Measurements from ENCODE around the gene NKX3-2. TPM values are rescaled to one million over a fixed set of nuclear protein-coding genes. Genes with fewer than 3 reads are reported as not detected.
A peak's percentile ranks its signal among the peaks of the same experiment; 100 is the strongest.

Gene NKX3-2
- total and polyA plus RNA-seq, 9 of the 15 experiments (the other 6 are each of a cell fraction or from before 2014, with no cell fraction given) = 0.03 to 0.81 (median 0.27) TPM; not detected in 1

- TF ChIP-seq, protein P1, sequence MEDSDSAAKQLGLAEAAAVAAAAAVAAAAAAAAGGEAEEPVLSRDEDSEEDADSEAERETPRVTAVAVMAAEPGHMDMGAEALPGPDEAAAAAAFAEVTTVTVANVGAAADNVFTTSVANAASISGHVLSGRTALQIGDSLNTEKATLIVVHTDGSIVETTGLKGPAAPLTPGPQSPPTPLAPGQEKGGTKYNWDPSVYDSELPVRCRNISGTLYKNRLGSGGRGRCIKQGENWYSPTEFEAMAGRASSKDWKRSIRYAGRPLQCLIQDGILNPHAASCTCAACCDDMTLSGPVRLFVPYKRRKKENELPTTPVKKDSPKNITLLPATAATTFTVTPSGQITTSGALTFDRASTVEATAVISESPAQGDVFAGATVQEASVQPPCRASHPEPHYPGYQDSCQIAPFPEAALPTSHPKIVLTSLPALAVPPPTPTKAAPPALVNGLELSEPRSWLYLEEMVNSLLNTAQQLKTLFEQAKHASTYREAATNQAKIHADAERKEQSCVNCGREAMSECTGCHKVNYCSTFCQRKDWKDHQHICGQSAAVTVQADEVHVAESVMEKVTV (CRISPR knock-in tag; IDR thresholded peaks at IDR 0.05) = no peak
- TF ChIP-seq NFE2 (IDR thresholded peaks at IDR 0.05; ENCODE audit: low read depth) (no peak), ILF3 (IDR thresholded peaks at IDR 0.05; ENCODE audit: borderline replicate concordance) (no peak), GATAD2B (IDR thresholded peaks at IDR 0.05; ENCODE audit: borderline replicate concordance) (no peak), GABPB1 (CRISPR knock-in tag; IDR thresholded peaks at IDR 0.05) (no peak), CBFB (CRISPR knock-in tag; IDR thresholded peaks at IDR 0.05) (no peak), MCM2 (IDR thresholded peaks at IDR 0.05; ENCODE audit: low read depth) (no peak), TEAD4 (IDR thresholded peaks at IDR 0.05; ENCODE audit: low read length) (peak; percentile 72), TEAD4 (CRISPR knock-in tag; IDR thresholded peaks at IDR 0.05; ENCODE audit: borderline replicate concordance) (no peak), SMAD4 (CRISPR knock-in tag; conservative IDR thresholded peaks at IDR 0.05) (0 out of 2 replicates have a peak, but pooled peaks have one; percentile 10), MTF1 (CRISPR knock-in tag; IDR thresholded peaks at IDR 0.05; ENCODE audit: borderline replicate concordance) (no peak), MTA2 (IDR thresholded peaks at IDR 0.05; ENCODE audit: low read depth) (peak; percentile 58), ZNF316 (IDR thresholded peaks at IDR 0.05) (no peak), SMARCC2 (IDR thresholded peaks at IDR 0.05; ENCODE audit: low read depth) (no peak), SMAD3 (CRISPR knock-in tag; conservative IDR thresholded peaks at IDR 0.05) (no peak), XRCC5 (IDR thresholded peaks at IDR 0.05; ENCODE audit: low read depth, low read length) (no peak)
- TF ChIP-seq, protein P2, sequence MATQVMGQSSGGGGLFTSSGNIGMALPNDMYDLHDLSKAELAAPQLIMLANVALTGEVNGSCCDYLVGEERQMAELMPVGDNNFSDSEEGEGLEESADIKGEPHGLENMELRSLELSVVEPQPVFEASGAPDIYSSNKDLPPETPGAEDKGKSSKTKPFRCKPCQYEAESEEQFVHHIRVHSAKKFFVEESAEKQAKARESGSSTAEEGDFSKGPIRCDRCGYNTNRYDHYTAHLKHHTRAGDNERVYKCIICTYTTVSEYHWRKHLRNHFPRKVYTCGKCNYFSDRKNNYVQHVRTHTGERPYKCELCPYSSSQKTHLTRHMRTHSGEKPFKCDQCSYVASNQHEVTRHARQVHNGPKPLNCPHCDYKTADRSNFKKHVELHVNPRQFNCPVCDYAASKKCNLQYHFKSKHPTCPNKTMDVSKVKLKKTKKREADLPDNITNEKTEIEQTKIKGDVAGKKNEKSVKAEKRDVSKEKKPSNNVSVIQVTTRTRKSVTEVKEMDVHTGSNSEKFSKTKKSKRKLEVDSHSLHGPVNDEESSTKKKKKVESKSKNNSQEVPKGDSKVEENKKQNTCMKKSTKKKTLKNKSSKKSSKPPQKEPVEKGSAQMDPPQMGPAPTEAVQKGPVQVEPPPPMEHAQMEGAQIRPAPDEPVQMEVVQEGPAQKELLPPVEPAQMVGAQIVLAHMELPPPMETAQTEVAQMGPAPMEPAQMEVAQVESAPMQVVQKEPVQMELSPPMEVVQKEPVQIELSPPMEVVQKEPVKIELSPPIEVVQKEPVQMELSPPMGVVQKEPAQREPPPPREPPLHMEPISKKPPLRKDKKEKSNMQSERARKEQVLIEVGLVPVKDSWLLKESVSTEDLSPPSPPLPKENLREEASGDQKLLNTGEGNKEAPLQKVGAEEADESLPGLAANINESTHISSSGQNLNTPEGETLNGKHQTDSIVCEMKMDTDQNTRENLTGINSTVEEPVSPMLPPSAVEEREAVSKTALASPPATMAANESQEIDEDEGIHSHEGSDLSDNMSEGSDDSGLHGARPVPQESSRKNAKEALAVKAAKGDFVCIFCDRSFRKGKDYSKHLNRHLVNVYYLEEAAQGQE (IDR thresholded peaks at IDR 0.05; ENCODE audit: borderline replicate concordance) = peak; percentile 27; the same call in 1 of the 2 replicates
- TF ChIP-seq, protein P2 (CRISPR knock-in tag; IDR thresholded peaks at IDR 0.05; ENCODE audit: low read depth) = no peak
- TF ChIP-seq, protein P3, sequence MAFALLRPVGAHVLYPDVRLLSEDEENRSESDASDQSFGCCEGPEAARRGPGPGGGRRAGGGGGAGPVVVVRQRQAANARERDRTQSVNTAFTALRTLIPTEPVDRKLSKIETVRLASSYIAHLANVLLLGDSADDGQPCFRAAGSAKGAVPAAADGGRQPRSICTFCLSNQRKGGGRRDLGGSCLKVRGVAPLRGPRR (CRISPR knock-in tag; IDR thresholded peaks at IDR 0.05) = no peak
- TF ChIP-seq, protein P4, sequence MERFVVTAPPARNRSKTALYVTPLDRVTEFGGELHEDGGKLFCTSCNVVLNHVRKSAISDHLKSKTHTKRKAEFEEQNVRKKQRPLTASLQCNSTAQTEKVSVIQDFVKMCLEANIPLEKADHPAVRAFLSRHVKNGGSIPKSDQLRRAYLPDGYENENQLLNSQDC (CRISPR knock-in tag; IDR thresholded peaks at IDR 0.05) = no peak
Observed at GRCh38 chr4:13525606-13526281, 18.6 kb downstream of the NKX3-2 start (continued).
